PC-9 (cell line): ENCODE measurements around the gene SERAC1. TPM values are rescaled to one million over a fixed set of nuclear protein-coding genes. Genes with fewer than 3 reads are reported as not detected.

Experiments
- BruUV-seq: library from RNA; stranded (reverse); fragments of 400-500 nt; replicated peaks from 2 replicates; lab custom pipeline; 2021; lab: Mats Ljungman, UMichigan
- CTCF ChIA-PET: fragments of 300-600 bp; sonication (Branson Sonifier 250); formaldehyde crosslinking; loops from one replicate; lab custom pipeline; 2022; ENCODE audit warnings: antibody characterized with exemption; lab: Charles Lee
- POLR2A ChIA-PET: fragments of 300-600 bp; sonication (Branson Sonifier 250); formaldehyde crosslinking; loops from one replicate; lab custom pipeline; 2022; ENCODE audit warnings: antibody characterized with exemption; ENCODE audit not compliant: unreplicated experiment; lab: Charles Lee
- DNase-seq, 2 experiments: peaks; one replicate each; pipeline versions ENCODE4 v3.0.0 to v3.0.0-alpha.2; 2015 to 2022; ENCODE audit warnings: mixed read lengths in 1 of 2
- H2AFZ ChIP-seq: fragments of 200-600 bp; sonication (generic); 2 replicates; pipeline ENCODE4 v1.8.1; 2017; ENCODE audit warnings: antibody characterized with exemption
- H3F3A ChIP-seq: fragments of 200-600 bp; sonication (generic); 2 replicates; pipeline ENCODE4 v1.8.1; 2017; ENCODE audit warnings: antibody characterized with exemption, mild to moderate bottlenecking, low read depth; ENCODE audit not compliant: insufficient read depth
- H3K27ac ChIP-seq: fragments of 200-600 bp; sonication (generic); 2 replicates; pipeline ENCODE4 v1.6.1; 2016; ENCODE audit warnings: mixed run types
- H3K27me3 ChIP-seq: fragments of 200-600 bp; sonication (generic); 2 replicates; pipeline ENCODE4 v1.6.1; 2016; ENCODE audit warnings: low read depth, mixed run types; ENCODE audit not compliant: insufficient read depth
- H3K36me3 ChIP-seq: fragments of 200-600 bp; sonication (generic); 2 replicates; pipeline ENCODE4 v1.6.1; 2016; ENCODE audit warnings: low read depth, mixed run types
- H3K4me1 ChIP-seq: fragments of 200-600 bp; sonication (generic); replicated peaks from 2 replicates; pipeline ENCODE4 v1.6.1; 2016; ENCODE audit warnings: mixed run types; ENCODE audit not compliant: insufficient read depth
- H3K4me2 ChIP-seq: fragments of 200-600 bp; sonication (generic); 2 replicates; pipeline ENCODE4 v1.6.1; 2017; ENCODE audit warnings: mixed run types
- H3K4me3 ChIP-seq: fragments of 200-600 bp; sonication (generic); 2 replicates; pipeline ENCODE4 v1.6.1; 2016; ENCODE audit warnings: mixed run types
- H3K79me2 ChIP-seq: fragments of 200-600 bp; sonication (generic); 2 replicates; pipeline ENCODE4 v1.6.1; 2017; ENCODE audit warnings: low read depth, mixed run types
- H3K9me2 ChIP-seq: fragments of 200-600 bp; sonication (generic); 2 replicates; pipeline ENCODE4 v1.8.1; 2017; ENCODE audit warnings: mild to moderate bottlenecking; ENCODE audit not compliant: insufficient read depth
- H3K9me3 ChIP-seq: fragments of 200-600 bp; sonication (generic); 2 replicates; pipeline ENCODE4 v1.8.1; 2016; ENCODE audit warnings: low read depth; ENCODE audit not compliant: insufficient read depth
- H4K20me1 ChIP-seq: fragments of 200-600 bp; sonication (generic); 2 replicates; pipeline ENCODE4 v1.8.1; 2017; ENCODE audit not compliant: insufficient read depth
- CTCF ChIP-seq: fragments of 200-600 bp; sonication (generic); conservative IDR thresholded peaks from 2 replicates; pipeline ENCODE4 v1.6.1; 2017; ENCODE audit warnings: mixed run types, antibody characterized with exemption, mild to moderate bottlenecking, moderate library complexity
- EZH2 ChIP-seq: fragments of 200-600 bp; sonication (generic); IDR thresholded peaks from 2 replicates; pipeline ENCODE4 v1.8.0; 2017; ENCODE audit warnings: antibody characterized with exemption, low read depth
- intact Hi-C: fragments of 100-400 bp; cut with micrococcal nuclease; formaldehyde crosslinking; loops from one replicate; pipeline ENCODE4 v1.10.0; 2022; ENCODE audit not compliant: unreplicated experiment
- total RNA-seq: library from RNA; stranded (reverse); gene quantifications from 2 replicates; pipeline ENCODE4 v1.2.3, GENCODE V29; 2021

SERAC1 gene
- total RNA-seq, 1 experiment from 2014 or later: 4.9 TPM

DNA sequence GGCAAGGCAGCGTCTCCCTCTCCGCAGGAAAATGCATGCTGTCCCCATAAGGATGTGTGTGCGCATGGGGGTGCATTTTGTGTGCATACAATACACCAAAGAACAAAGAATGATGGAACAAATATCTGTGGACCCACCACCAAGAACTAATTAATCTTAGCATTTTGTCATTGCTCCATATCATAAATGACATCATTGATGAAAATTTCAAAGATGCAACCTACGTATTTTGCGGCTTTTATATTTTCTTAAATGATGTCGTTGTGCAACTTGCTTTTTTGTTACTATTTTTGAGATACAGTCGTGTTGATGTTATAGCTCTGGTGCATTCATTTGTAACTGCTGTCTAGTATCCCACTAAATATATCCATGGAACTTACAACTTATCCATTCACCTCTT is 89.7 kb downstream of the SERAC1 start:
- BruUV-seq: no TSS peak
- intact Hi-C loops: no loop called here
- H4K20me1 ChIP-seq: no peaks in the 10 kb centered on the region
- POLR2A ChIA-PET: no interaction called here
- no peaks in the 10 kb centered on the region for H3K9me2 ChIP-seq
- no peaks in the 10 kb centered on the region for H3K79me2 ChIP-seq
- no peaks in the 10 kb centered on the region for H3K27me3 ChIP-seq
- no peak for TF ChIP-seq EZH2
- no peak for TF ChIP-seq CTCF
- CTCF ChIA-PET: no interaction called here
- H3K4me3 ChIP-seq: no peak overlapping the region
- DNase-seq: no peak
- no peaks in the 10 kb centered on the region for H3K36me3 ChIP-seq
- H2AFZ ChIP-seq: no peak overlapping the region
- no peaks in the 10 kb centered on the region for H3K4me1 ChIP-seq
- H3K9me3 ChIP-seq: no peaks in the 10 kb centered on the region
- no peak overlapping the region for H3K4me2 ChIP-seq
- H3F3A ChIP-seq: no peaks in the 10 kb centered on the region
- no peak overlapping the region for H3K27ac ChIP-seq

DNA sequence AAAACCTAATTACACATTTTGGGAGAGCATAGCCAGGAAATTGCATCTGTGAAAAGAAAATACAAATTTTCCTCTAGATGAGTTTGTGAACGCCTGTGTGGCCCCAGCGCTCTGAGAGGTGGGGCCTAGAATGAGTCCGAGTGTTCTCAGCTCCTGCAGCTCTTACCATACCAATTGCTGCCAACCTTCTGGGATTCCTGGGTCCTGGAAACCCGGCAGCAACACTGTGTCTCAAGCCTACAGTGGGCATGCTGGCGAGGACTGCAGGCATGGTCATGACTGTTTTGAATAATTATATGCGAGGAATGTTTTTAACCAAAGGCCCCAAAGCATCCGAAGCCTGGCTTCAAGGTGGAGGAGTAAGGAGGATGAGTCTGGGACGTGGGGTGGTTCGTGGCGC is 90.4 kb downstream of the SERAC1 start:
- H3K27me3 ChIP-seq: no peaks in the 10 kb centered on the region
- BruUV-seq: no TSS peak
- no peak for DNase-seq
- ChIA-PET POLR2A (no interaction called here), CTCF (no interaction called here)
- H3K36me3 ChIP-seq: no peaks in the 10 kb centered on the region
- no peaks in the 10 kb centered on the region for H3K4me1 ChIP-seq
- H4K20me1 ChIP-seq: no peaks in the 10 kb centered on the region
- no peak overlapping the region for H3K4me3 ChIP-seq
- H3K4me2 ChIP-seq: no peak overlapping the region
- no peaks in the 10 kb centered on the region for H3K9me3 ChIP-seq
- TF ChIP-seq EZH2 (no peak), CTCF (no peak)
- H3F3A ChIP-seq: no peaks in the 10 kb centered on the region
- H3K79me2 ChIP-seq: no peaks in the 10 kb centered on the region
- no peaks in the 10 kb centered on the region for H3K9me2 ChIP-seq
- H3K27ac ChIP-seq: no peak overlapping the region
- H2AFZ ChIP-seq: no peak overlapping the region
- intact Hi-C loops: no loop called here

- no peak for DNase-seq
- no peaks in the 10 kb centered on the region for H3K36me3 ChIP-seq
- TF ChIP-seq EZH2 (no peak), CTCF (no peak)
- POLR2A ChIA-PET: no interaction called here
- H3K4me2 ChIP-seq: no peak overlapping the region
- no peaks in the 10 kb centered on the region for H3K9me2 ChIP-seq
- no peak overlapping the region for H3K27ac ChIP-seq
- intact Hi-C loops: no loop called here
- no TSS peak for BruUV-seq
- CTCF ChIA-PET: interaction anchor here (0.5 kb wide), 1 partner anchor 16 kb away, joined by 3 read pairs; no protein-coding TSS in a partner anchor
- H3K4me1 ChIP-seq: peaks cover 5% of the 10 kb centered on the region
- H4K20me1 ChIP-seq: no peaks in the 10 kb centered on the region
- H3K27me3 ChIP-seq: no peaks in the 10 kb centered on the region
- no peaks in the 10 kb centered on the region for H3F3A ChIP-seq
- no peaks in the 10 kb centered on the region for H3K9me3 ChIP-seq
- no peak overlapping the region for H3K4me3 ChIP-seq
- H2AFZ ChIP-seq: no peak overlapping the region
- no peaks in the 10 kb centered on the region for H3K79me2 ChIP-seq
Measured at GRCh38 chr6:158076548-158076947, 91.5 kb downstream of the SERAC1 start.
